HepG2 (cell line): ENCODE data around the gene ADAMTS12. TPM values are rescaled to one million over a fixed set of nuclear protein-coding genes. Genes with fewer than 3 reads are reported as not detected.

Experiments
- AHDC1 ChIP-seq: sonication (generic); formaldehyde crosslinking; IDR thresholded peaks from 2 replicates; pipeline ENCODE4 v1.5.1; 2020; ENCODE audit warnings: mild to moderate bottlenecking, missing genetic modification reagents, borderline replicate concordance
- DDIT3 ChIP-seq: sonication (generic); formaldehyde crosslinking; IDR thresholded peaks from 2 replicates; pipeline ENCODE4 v1.4.0; 2020; ENCODE audit warnings: mild to moderate bottlenecking, missing genetic modification reagents
- DMTF1 ChIP-seq: sonication (generic); formaldehyde crosslinking; IDR thresholded peaks from 2 replicates; pipeline ENCODE4 v1.4.0; 2020; ENCODE audit warnings: mild to moderate bottlenecking, missing genetic modification reagents
- FOXJ3 ChIP-seq: sonication (generic); formaldehyde crosslinking; IDR thresholded peaks from 2 replicates; pipeline ENCODE4 v1.4.0; 2020; ENCODE audit warnings: missing genetic modification reagents, mild to moderate bottlenecking, borderline replicate concordance
- GMEB2 ChIP-seq: IDR thresholded peaks from 2 replicates; pipeline ENCODE4 v1.6.1; 2016; ENCODE audit warnings: missing biosample characterization, missing genetic modification reagents, low read depth
- HDAC2 ChIP-seq: sonication (generic); formaldehyde crosslinking; IDR thresholded peaks from 2 replicates; pipeline ENCODE4 v1.4.0; 2020; ENCODE audit warnings: missing genetic modification reagents
- NFAT5 ChIP-seq: sonication (generic); formaldehyde crosslinking; IDR thresholded peaks from 2 replicates; pipeline ENCODE4 v1.4.0; 2020; ENCODE audit warnings: missing genetic modification reagents
- PHF20 ChIP-seq: sonication (generic); formaldehyde crosslinking; IDR thresholded peaks from 2 replicates; pipeline ENCODE4 v1.5.0; 2020; ENCODE audit warnings: mild to moderate bottlenecking, missing genetic modification reagents
- POGZ ChIP-seq: sonication (generic); formaldehyde crosslinking; IDR thresholded peaks from 2 replicates; pipeline ENCODE4 v1.4.0; 2020; ENCODE audit warnings: mild to moderate bottlenecking, missing genetic modification reagents
- RNF2 ChIP-seq: fragments of 450-650 bp; conservative IDR thresholded peaks from 2 replicates; pipeline ENCODE4 v1.6.1; 2016; ENCODE audit warnings: low read depth
- U2AF1 ChIP-seq: fragments of 200-400 bp; formaldehyde crosslinking; optimal IDR thresholded peaks from 2 replicates; pipeline ENCODE3; 2017; ENCODE audit warnings: mild to moderate bottlenecking, low read depth, low read length
- ZNF101 ChIP-seq: sonication (generic); formaldehyde crosslinking; IDR thresholded peaks from 2 replicates; pipeline ENCODE4 v1.4.0; 2020; ENCODE audit warnings: mild to moderate bottlenecking, low read depth, missing genetic modification reagents, borderline replicate concordance
- polyA plus RNA-seq, 8 experiments: library from polyadenylated mRNA; depleted of rRNA in 3 of 8; stranded (reverse) in 7 of 8; unstranded in 1 of 8; fragments of >200 nt; fragmentation: Illumina TruSeq in 4 of 8; extraction: Trizol in 4 of 8; gene quantifications; 2 replicates each; pipeline versions ENCODE4 v1.2.1 to v1.2.3, GENCODE V29; 2011 to 2016; ENCODE audit warnings: low read depth in 4 of 8, missing spikeins in 1 of 8, mixed read lengths in 1 of 8; ENCODE audit not compliant: insufficient read depth in 1 of 8
- total RNA-seq, 5 experiments: library from RNA; depleted of rRNA; stranded (reverse); fragments of >200 nt; fragmentation: Illumina TruSeq; extraction: Trizol; gene quantifications; 2 replicates each; pipeline ENCODE4 v1.2.3, GENCODE V29; 2016; ENCODE audit warnings: low read depth in 1 of 5

The ADAMTS12 gene
- total and polyA plus RNA-seq, 2 of the 13 experiments (the other 11 are each of a cell fraction or from before 2014, with no cell fraction given) = 0.03 TPM; not detected in 1

- TF ChIP-seq GMEB2 (no peak), POGZ (CRISPR knock-in tag) (peak; percentile 59), DMTF1 (CRISPR knock-in tag) (no peak), ZNF101 (CRISPR knock-in tag) (no peak), DDIT3 (CRISPR knock-in tag) (no peak), NFAT5 (CRISPR knock-in tag) (no peak), HDAC2 (peak; percentile 78), FOXJ3 (peak; percentile 76; the same call in 1 of the 2 replicates), RNF2 (no peak), PHF20 (CRISPR knock-in tag) (no peak), AHDC1 (peak; percentile 92), U2AF1 (no peak)
These were observed 309.4 kb downstream of the ADAMTS12 start (continued) for GRCh38 chr5:33582417-33582816.
